GM12878 (cell line): ENCODE measurements around the gene NDUFA12. TPM values are rescaled to one million over a fixed set of nuclear protein-coding genes. Genes with fewer than 3 reads are reported as not detected.

Experiments used
- ATAC-seq: fragments of 200-7000 bp; cut with Tn5 transposase; 3 replicates; pipeline ENCODE4 v1.9.1; 2020; ENCODE audit warnings: mild to moderate bottlenecking, moderate library complexity
- BruUV-seq: library from RNA; stranded (reverse); fragments of 400-500 nt; replicated peaks from 2 replicates; lab custom pipeline; 2021; lab: Mats Ljungman, UMichigan
- CTCF ChIA-PET: fragments of 300-600 bp; sonication (Branson Sonifier 250); formaldehyde crosslinking; extraction: SDS; loops from one replicate; lab custom pipeline; 2021; ENCODE audit warnings: inconsistent platforms; lab: Yijun Ruan, JAX
- POLR2A ChIA-PET: fragments of 350-600 bp; formaldehyde crosslinking; extraction: SDS; loops from one replicate; lab custom pipeline; 2021; ENCODE audit warnings: inconsistent platforms; lab: Charles Lee
- RAD21 ChIA-PET: fragments of 300-600 bp; sonication (Branson Sonifier 250); formaldehyde crosslinking; loops from one replicate; lab custom pipeline; 2023; ENCODE audit warnings: antibody characterized with exemption; ENCODE audit not compliant: unreplicated experiment; lab: Charles Lee
- SMC1A ChIA-PET: fragments of 300-600 bp; sonication (Branson Sonifier 250); formaldehyde crosslinking; loops from one replicate; lab custom pipeline; 2023; ENCODE audit not compliant: unreplicated experiment, uncharacterized antibody; lab: Charles Lee
- DNase-seq: peaks from one replicate; pipeline ENCODE4 v3.0.0-alpha.2; 2011; ENCODE audit warnings: low read depth, low spot score
- FAIRE-seq: peaks from 3 replicates; lab custom pipeline; 2011; peaks lifted over from hg19 to GRCh38; lab: Jason Lieb, UNC
- H2AFZ ChIP-seq: 2 replicates; pipeline ENCODE4 v1.6.0; 2011; ENCODE audit warnings: low read depth, low read length, control low read depth; ENCODE audit not compliant: control insufficient read depth
- H3K27ac ChIP-seq: 2 replicates; pipeline ENCODE4 v1.5.1; 2011; ENCODE audit warnings: control low read depth; ENCODE audit not compliant: control insufficient read depth, insufficient read depth
- H3K27me3 ChIP-seq, 2 experiments: replicated peaks in 1 of 2; 2 replicates each; pipeline versions ENCODE4 v1.6.0 to v1.6.1; 2011; ENCODE audit warnings: low read length in 1 of 2; ENCODE audit not compliant: control insufficient read depth in 2 of 2, insufficient read depth in 2 of 2
- H3K36me3 ChIP-seq, 2 experiments: 2 replicates each; pipeline ENCODE4 v1.5.1; 2011; ENCODE audit warnings: low read length in 1 of 2; ENCODE audit not compliant: control insufficient read depth in 2 of 2, insufficient read depth in 2 of 2
- H3K4me1 ChIP-seq: 2 replicates; pipeline ENCODE4 v1.6.1; 2011; ENCODE audit warnings: mild to moderate bottlenecking, low read length, moderate library complexity, mixed read lengths; ENCODE audit not compliant: control insufficient read depth, insufficient read depth
- H3K4me2 ChIP-seq: 2 replicates; pipeline ENCODE4 v1.6.0; 2011; ENCODE audit warnings: control low read depth; ENCODE audit not compliant: control insufficient read depth, insufficient read depth
- H3K4me3 ChIP-seq: fragments of 200-600 bp; sonication (generic); 2 replicates; pipeline ENCODE4 v1.5.1; 2016
- H3K79me2 ChIP-seq: 2 replicates; pipeline ENCODE4 v1.6.0; 2011; ENCODE audit warnings: low read length; ENCODE audit not compliant: control insufficient read depth, insufficient read depth
- H3K9ac ChIP-seq: 2 replicates; pipeline ENCODE4 v1.8.0; 2011; ENCODE audit warnings: low read length, control low read depth, mixed read lengths; ENCODE audit not compliant: control insufficient read depth, insufficient read depth
- H3K9me3 ChIP-seq: replicated peaks from 3 replicates; pipeline ENCODE4 v1.5.1; 2011; ENCODE audit warnings: mild to moderate bottlenecking, low read length; ENCODE audit not compliant: control insufficient read depth, insufficient read depth
- H4K20me1 ChIP-seq: 2 replicates; pipeline ENCODE4 v1.6.0; 2011; ENCODE audit not compliant: control insufficient read depth, insufficient read depth
- MAX ChIP-seq: IDR thresholded peaks from 2 replicates; pipeline ENCODE4 v1.6.1; 2012; ENCODE audit warnings: low read depth, low read length, improper control_type of control experiment
- MEF2B ChIP-seq: fragments of 450-650 bp; IDR thresholded peaks from 2 replicates; pipeline ENCODE4 v1.6.1; 2018; ENCODE audit warnings: mild to moderate bottlenecking, moderate library complexity; ENCODE audit not compliant: partially characterized antibody, poor library complexity, severe bottlenecking
- PML ChIP-seq: IDR thresholded peaks from 2 replicates; pipeline ENCODE4 v1.6.1; 2012; ENCODE audit warnings: low read length, inconsistent platforms
- WGBS: methylation state at CpG from one replicate; pipeline ENCODE4 v1.1.6; 2016; ENCODE audit warnings: low lambda C conversion rate; ENCODE audit not compliant: insufficient replicate concordance, insufficient coverage; ENCODE audit errors: missing lambda C conversion rate; 5-methylcytosine and 5-hydroxymethylcytosine counted together
- in situ Hi-C: fragments of 300-500 bp; cut with MboI; formaldehyde crosslinking; loops from 9 replicates; pipeline ENCODE4 v1.14.3; 2018; ENCODE audit warnings: mixed read lengths
- intact Hi-C: fragments of 100-400 bp; cut with micrococcal nuclease; formaldehyde crosslinking; loops from one replicate; pipeline ENCODE4 v1.14.2; 2022; ENCODE audit not compliant: unreplicated experiment
- polyA plus RNA-seq, 11 experiments: library from polyadenylated mRNA; depleted of rRNA in 4 of 11; unstranded in 6 of 11; stranded (reverse) in 5 of 11; fragments of >200 nt; fragmentation: Nextera tagmentation in 4 of 11; fragmentation: Illumina TruSeq in 1 of 11; extraction: Ambion mirVana in 4 of 11; extraction: Trizol in 1 of 11; gene quantifications; 1 replicate in 1 of 11; 2 replicates in 10 of 11; pipeline versions ENCODE4 v1.2.1 to v1.2.3, GENCODE V29; 2011 to 2016; ENCODE audit warnings: inconsistent platforms in 2 of 11, missing spikeins in 2 of 11, low read depth in 1 of 11
- total RNA-seq, 4 experiments: library from RNA; depleted of rRNA in 3 of 4; stranded (reverse); fragments of >200 nt in 3 of 4; fragmentation: Illumina TruSeq in 1 of 4; extraction: Trizol in 1 of 4; gene quantifications; 2 replicates each; pipeline versions ENCODE4 v1.2.1 to v1.2.3, GENCODE V29; 2013 to 2021
- TF ChIP-seq, protein P1 (sequence below): fragments of 450-650 bp; IDR thresholded peaks from 2 replicates; pipeline ENCODE4 v1.6.1; 2017; ENCODE audit warnings: mild to moderate bottlenecking, moderate library complexity

The NDUFA12 gene
- total and polyA plus RNA-seq, 10 of the 15 experiments (the other 5 are each of a cell fraction or from before 2014, with no cell fraction given) = 141 to 1,021 (median 295) TPM

GRCh38 chr12:94922561-94922960, 80.9 kb downstream of the NDUFA12 start:
- H3K9me3 ChIP-seq = no peaks in the 10 kb centered on the region
- no peaks in the 10 kb centered on the region for H3K36me3 ChIP-seq
- ChIA-PET RAD21 (interaction anchor here (1.2 kb wide), 1 partner anchor 210 kb away, joined by 3 read pairs; no protein-coding TSS in a partner anchor), SMC1A (no interaction called here)
- no peaks in the 10 kb centered on the region for H3K27me3 ChIP-seq
- TF ChIP-seq MEF2B = no peak
- TF ChIP-seq, protein P1, sequence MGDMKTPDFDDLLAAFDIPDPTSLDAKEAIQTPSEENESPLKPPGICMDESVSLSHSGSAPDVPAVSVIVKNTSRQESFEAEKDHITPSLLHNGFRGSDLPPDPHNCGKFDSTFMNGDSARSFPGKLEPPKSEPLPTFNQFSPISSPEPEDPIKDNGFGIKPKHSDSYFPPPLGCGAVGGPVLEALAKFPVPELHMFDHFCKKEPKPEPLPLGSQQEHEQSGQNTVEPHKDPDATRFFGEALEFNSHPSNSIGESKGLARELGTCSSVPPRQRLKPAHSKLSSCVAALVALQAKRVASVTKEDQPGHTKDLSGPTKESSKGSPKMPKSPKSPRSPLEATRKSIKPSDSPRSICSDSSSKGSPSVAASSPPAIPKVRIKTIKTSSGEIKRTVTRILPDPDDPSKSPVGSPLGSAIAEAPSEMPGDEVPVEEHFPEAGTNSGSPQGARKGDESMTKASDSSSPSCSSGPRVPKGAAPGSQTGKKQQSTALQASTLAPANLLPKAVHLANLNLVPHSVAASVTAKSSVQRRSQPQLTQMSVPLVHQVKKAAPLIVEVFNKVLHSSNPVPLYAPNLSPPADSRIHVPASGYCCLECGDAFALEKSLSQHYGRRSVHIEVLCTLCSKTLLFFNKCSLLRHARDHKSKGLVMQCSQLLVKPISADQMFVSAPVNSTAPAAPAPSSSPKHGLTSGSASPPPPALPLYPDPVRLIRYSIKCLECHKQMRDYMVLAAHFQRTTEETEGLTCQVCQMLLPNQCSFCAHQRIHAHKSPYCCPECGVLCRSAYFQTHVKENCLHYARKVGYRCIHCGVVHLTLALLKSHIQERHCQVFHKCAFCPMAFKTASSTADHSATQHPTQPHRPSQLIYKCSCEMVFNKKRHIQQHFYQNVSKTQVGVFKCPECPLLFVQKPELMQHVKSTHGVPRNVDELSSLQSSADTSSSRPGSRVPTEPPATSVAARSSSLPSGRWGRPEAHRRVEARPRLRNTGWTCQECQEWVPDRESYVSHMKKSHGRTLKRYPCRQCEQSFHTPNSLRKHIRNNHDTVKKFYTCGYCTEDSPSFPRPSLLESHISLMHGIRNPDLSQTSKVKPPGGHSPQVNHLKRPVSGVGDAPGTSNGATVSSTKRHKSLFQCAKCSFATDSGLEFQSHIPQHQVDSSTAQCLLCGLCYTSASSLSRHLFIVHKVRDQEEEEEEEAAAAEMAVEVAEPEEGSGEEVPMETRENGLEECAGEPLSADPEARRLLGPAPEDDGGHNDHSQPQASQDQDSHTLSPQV = no peak
- no peak for TF ChIP-seq PML
- TF ChIP-seq MAX = no peak
- TF ChIP-seq, all 136 proteins: peak for 0
- 19% methylated on average over 4 of the region's 4 CpGs for WGBS
- FAIRE-seq (no peak), DNase-seq (no peak), ATAC-seq (no peak)
- no peaks in the 10 kb centered on the region for H4K20me1 ChIP-seq
- no peak overlapping the region for H3K27ac ChIP-seq
- no peak overlapping the region for H3K9ac ChIP-seq
- intact Hi-C loops = no loop called here
- in situ Hi-C loops = no loop called here
- POLR2A ChIA-PET = interaction anchor here (0.6 kb wide), 1 partner anchor 237 kb away, joined by 6 read pairs; no protein-coding TSS in a partner anchor
- no peaks in the 10 kb centered on the region for H3K79me2 ChIP-seq
- H3K4me3 ChIP-seq = no peak overlapping the region
- no TSS peak for BruUV-seq
- H3K4me2 ChIP-seq = no peak overlapping the region
- H2AFZ ChIP-seq = no peak overlapping the region
- no peaks in the 10 kb centered on the region for H3K4me1 ChIP-seq
- CTCF ChIA-PET = interaction anchor here (0.7 kb wide), 1 partner anchor 1968 kb away, joined by 3 read pairs; no protein-coding TSS in a partner anchor

Other genes with a start within 250 kb of the NDUFA12 start
- 31.7 and 34.2 TPM in 2 replicates for gene NR2C1, start 69.9 kb upstream of the NDUFA12 start, total RNA-seq (2014; rRNA removed)
- gene NR2C1, start 69.9 kb upstream of the NDUFA12 start, total RNA-seq (2014; rRNA removed; fragmentation: Illumina TruSeq; extraction: Trizol) = 33.9 and 37.0 TPM in 2 replicates
- gene NR2C1, start 69.9 kb upstream of the NDUFA12 start, total RNA-seq (2021) = 26.1 and 29.5 TPM in 2 replicates
- gene NR2C1, start 69.9 kb upstream of the NDUFA12 start, polyA plus RNA-seq (2011; rRNA removed) = 38.1 and 44.0 TPM in 2 replicates
- 35.1 and 54.3 TPM in 2 replicates for gene NR2C1, start 69.9 kb upstream of the NDUFA12 start, polyA plus RNA-seq (2014; fragmentation: Illumina TruSeq; extraction: Trizol)
- gene NR2C1, start 69.9 kb upstream of the NDUFA12 start, polyA plus RNA-seq (2014; fragmentation: Nextera tagmentation; extraction: Ambion mirVana) = 10 to 100 TPM in 1 of 2 experiments, 1 to 10 TPM in 1; 8.8 to 19.4 TPM
- gene NR2C1, start 69.9 kb upstream of the NDUFA12 start, polyA plus RNA-seq (2014; rRNA removed) = 29.6 and 30.8 TPM in 2 replicates
- gene NR2C1, start 69.9 kb upstream of the NDUFA12 start, polyA plus RNA-seq (2016; fragmentation: Nextera tagmentation; extraction: Ambion mirVana) = 10 to 100 TPM; 29.1 to 35.3 TPM
- gene FGD6, start 213.8 kb upstream of the NDUFA12 start, total RNA-seq (2014; rRNA removed) = 8.5 and 9.3 TPM in 2 replicates
- 12.3 and 12.8 TPM in 2 replicates for gene FGD6, start 213.8 kb upstream of the NDUFA12 start, total RNA-seq (2014; rRNA removed; fragmentation: Illumina TruSeq; extraction: Trizol)
- 11.6 and 15.5 TPM in 2 replicates for gene FGD6, start 213.8 kb upstream of the NDUFA12 start, total RNA-seq (2021)
- gene FGD6, start 213.8 kb upstream of the NDUFA12 start, polyA plus RNA-seq (2011; rRNA removed) = 2.8 and 3.4 TPM in 2 replicates
- 9.3 and 11.5 TPM in 2 replicates for gene FGD6, start 213.8 kb upstream of the NDUFA12 start, polyA plus RNA-seq (2014; fragmentation: Illumina TruSeq; extraction: Trizol)
- gene FGD6, start 213.8 kb upstream of the NDUFA12 start, polyA plus RNA-seq (2014; fragmentation: Nextera tagmentation; extraction: Ambion mirVana) = 1 to 10 TPM; 2.4 to 3.3 TPM
- 5.7 and 6.1 TPM in 2 replicates for gene FGD6, start 213.8 kb upstream of the NDUFA12 start, polyA plus RNA-seq (2014; rRNA removed)
- gene FGD6, start 213.8 kb upstream of the NDUFA12 start, polyA plus RNA-seq (2016; fragmentation: Nextera tagmentation; extraction: Ambion mirVana) = 1 to 10 TPM; 9.4 to 9.6 TPM
- gene VEZT, start 214.1 kb upstream of the NDUFA12 start, total RNA-seq (2014; rRNA removed) = 66.9 and 76.1 TPM in 2 replicates
- 88.4 and 93.8 TPM in 2 replicates for gene VEZT, start 214.1 kb upstream of the NDUFA12 start, total RNA-seq (2014; rRNA removed; fragmentation: Illumina TruSeq; extraction: Trizol)
- 61.3 and 65.4 TPM in 2 replicates for gene VEZT, start 214.1 kb upstream of the NDUFA12 start, total RNA-seq (2021)
- 134 and 148 TPM in 2 replicates for gene VEZT, start 214.1 kb upstream of the NDUFA12 start, polyA plus RNA-seq (2011; rRNA removed)
- gene VEZT, start 214.1 kb upstream of the NDUFA12 start, polyA plus RNA-seq (2014; fragmentation: Illumina TruSeq; extraction: Trizol) = 100 and 126 TPM in 2 replicates
- gene VEZT, start 214.1 kb upstream of the NDUFA12 start, polyA plus RNA-seq (2014; fragmentation: Nextera tagmentation; extraction: Ambion mirVana) = 10 to 100 TPM; 32.8 to 35.6 TPM
- 49.7 and 67.3 TPM in 2 replicates for gene VEZT, start 214.1 kb upstream of the NDUFA12 start, polyA plus RNA-seq (2014; rRNA removed)
- 10 to 100 TPM; 49.1 to 49.4 TPM for gene VEZT, start 214.1 kb upstream of the NDUFA12 start, polyA plus RNA-seq (2016; fragmentation: Nextera tagmentation; extraction: Ambion mirVana)